H1 (cell line): ENCODE results near the gene ASTL. TPM values are rescaled to one million over a fixed set of nuclear protein-coding genes. Genes with fewer than 3 reads are reported as not detected.
"Not testable (repeated sequence)": the region's sequence is repeated elsewhere in the genome, so short reads cannot be mapped to it uniquely, and the experiment has no call there.

Experiments
- CTCF ChIA-PET: fragments of 300-600 bp; sonication (Branson Sonifier 250); formaldehyde crosslinking; loops from one replicate; lab custom pipeline; 2021; ENCODE audit not compliant: partially characterized antibody; lab: Charles Lee
- POLR2A ChIA-PET: fragments of 300-600 bp; sonication (Branson Sonifier 250); formaldehyde crosslinking; loops from one replicate; lab custom pipeline; 2021; ENCODE audit warnings: inconsistent platforms; ENCODE audit not compliant: partially characterized antibody; lab: Charles Lee
- DNase-seq, 2 experiments: peaks; one replicate each; pipeline versions ENCODE4 v3.0.0 to v3.0.0-alpha.2; 2010 to 2022; ENCODE audit warnings: low spot score in 2 of 2, low read depth in 1 of 2, mixed read lengths in 1 of 2
- FAIRE-seq: peaks from 2 replicates; lab custom pipeline; 2011; peaks lifted over from hg19 to GRCh38; lab: Jason Lieb, UNC
- H2AFZ ChIP-seq: 2 replicates; pipeline ENCODE4 v1.8.1; 2012; ENCODE audit warnings: low read length, inconsistent platforms
- H2AK5ac ChIP-seq: 2 replicates; pipeline ENCODE4 v1.6.1; 2013; ENCODE audit warnings: low read depth, low read length
- H2BK120ac ChIP-seq: replicated peaks from 2 replicates; pipeline ENCODE3; 2013; ENCODE audit warnings: low read depth, low read length, inconsistent platforms
- H2BK12ac ChIP-seq: 2 replicates; pipeline ENCODE4 v1.6.1; 2013; ENCODE audit warnings: low read depth, low read length
- H2BK15ac ChIP-seq: 2 replicates; pipeline ENCODE4 v1.6.1; 2013; ENCODE audit warnings: low read length
- H2BK20ac ChIP-seq: 2 replicates; pipeline ENCODE4 v1.6.1; 2013; ENCODE audit warnings: low read length
- H2BK5ac ChIP-seq: 2 replicates; pipeline ENCODE4 v1.6.1; 2013; ENCODE audit warnings: low read depth, low read length
- H3K14ac ChIP-seq: 2 replicates; pipeline ENCODE4 v1.6.1; 2013; ENCODE audit warnings: inconsistent platforms; ENCODE audit not compliant: insufficient read length
- H3K18ac ChIP-seq: 2 replicates; pipeline ENCODE4 v1.6.1; 2013; ENCODE audit warnings: low read length; ENCODE audit errors: extremely low read depth
- H3K23ac ChIP-seq: 2 replicates; pipeline ENCODE4 v1.6.1; 2013; ENCODE audit warnings: inconsistent platforms; ENCODE audit not compliant: insufficient read length
- H3K23me2 ChIP-seq: 2 replicates; pipeline ENCODE4 v1.6.1; 2013; ENCODE audit warnings: low read depth, low read length
- H3K27ac ChIP-seq: 2 replicates; pipeline ENCODE4 v1.6.1; 2011; ENCODE audit warnings: low read depth, low read length, inconsistent platforms
- H3K27me3 ChIP-seq, 4 experiments: replicated peaks in 1 of 4; 1 replicate in 1 of 4; 2 replicates in 3 of 4; pipeline versions ENCODE4 v1.6.1 to v1.8.1; 2011 to 2013; ENCODE audit warnings: low read length in 3 of 4, mild to moderate bottlenecking in 3 of 4, inconsistent platforms in 2 of 4, mixed read lengths in 2 of 4, moderate library complexity in 1 of 4; ENCODE audit not compliant: control insufficient read depth in 3 of 4, insufficient read depth in 3 of 4; ENCODE audit errors: extremely low read depth in 1 of 4
- H3K36me3 ChIP-seq, 4 experiments: 2 replicates each; pipeline versions ENCODE4 v1.6.1 to v1.8.1; 2011 to 2013; ENCODE audit warnings: mild to moderate bottlenecking in 4 of 4, low read length in 3 of 4, moderate library complexity in 2 of 4, control low read depth in 1 of 4, inconsistent platforms in 1 of 4; ENCODE audit not compliant: insufficient read depth in 4 of 4, control insufficient read depth in 2 of 4
- H3K4ac ChIP-seq: replicated peaks from 2 replicates; pipeline ENCODE3; 2013; ENCODE audit warnings: low read length, low read depth, mixed read lengths, inconsistent platforms; ENCODE audit not compliant: insufficient read length
- H3K4me1 ChIP-seq, 4 experiments: replicated peaks in 1 of 4; 1 replicate in 1 of 4; 2 replicates in 3 of 4; pipeline versions ENCODE4 v1.6.1 to v1.8.1; 2011 to 2013; ENCODE audit warnings: low read length in 3 of 4, inconsistent platforms in 2 of 4, mixed read lengths in 1 of 4; ENCODE audit not compliant: insufficient read depth in 4 of 4, control insufficient read depth in 3 of 4
- H3K4me2 ChIP-seq, 2 experiments: 2 replicates each; pipeline versions ENCODE4 v1.6.1 to v1.8.1; 2011 to 2013; ENCODE audit warnings: low read depth in 2 of 2, low read length in 2 of 2, control low read depth in 1 of 2, inconsistent platforms in 1 of 2, mild to moderate bottlenecking in 1 of 2; ENCODE audit not compliant: insufficient read depth in 1 of 2
- H3K4me3 ChIP-seq, 4 experiments: fragments of 200-600, 300-600 bp in 1 of 4; sonication (generic), shearing (Covaris generic), sonication (Bioruptor Twin) in 1 of 4; 2 replicates each; pipeline versions ENCODE4 v1.5.1 to v1.8.1; 2011 to 2016; ENCODE audit warnings: low read length in 4 of 4, low read depth in 3 of 4, control low read depth in 2 of 4, inconsistent platforms in 2 of 4, mild to moderate bottlenecking in 2 of 4, mixed read lengths in 1 of 4, moderate library complexity in 1 of 4; ENCODE audit not compliant: insufficient read depth in 2 of 4; ENCODE audit errors: extremely low read depth in 1 of 4
- H3K56ac ChIP-seq: replicated peaks from 2 replicates; pipeline ENCODE3; 2013; ENCODE audit warnings: low read depth, mild to moderate bottlenecking, mixed read lengths, low read length, inconsistent platforms; ENCODE audit not compliant: insufficient read length
- H3K79me1 ChIP-seq: 2 replicates; pipeline ENCODE4 v1.6.1; 2013; ENCODE audit warnings: low read depth, low read length, control low read depth
- H3K79me2 ChIP-seq, 2 experiments: 2 replicates each; pipeline versions ENCODE4 v1.6.1 to v1.8.1; 2012 to 2013; ENCODE audit warnings: low read length in 2 of 2, mild to moderate bottlenecking in 2 of 2, inconsistent platforms in 1 of 2; ENCODE audit not compliant: insufficient read depth in 2 of 2, control insufficient read depth in 1 of 2
- H3K9ac ChIP-seq, 4 experiments: replicated peaks in 1 of 4; 1 replicate in 1 of 4; 2 replicates in 3 of 4; pipeline versions ENCODE4 v1.6.1 to v1.8.1; 2011 to 2013; ENCODE audit warnings: low read depth in 3 of 4, low read length in 3 of 4, control low read depth in 2 of 4, mild to moderate bottlenecking in 2 of 4, moderate library complexity in 2 of 4, inconsistent platforms in 1 of 4; ENCODE audit errors: extremely low read depth in 1 of 4
- H3K9me3 ChIP-seq, 2 experiments: 2 replicates each; pipeline versions ENCODE4 v1.6.1 to v1.8.1; 2012 to 2013; ENCODE audit warnings: mild to moderate bottlenecking in 2 of 2, moderate library complexity in 2 of 2, control low read depth in 1 of 2, inconsistent platforms in 1 of 2, low read depth in 1 of 2, low read length in 1 of 2, mixed read lengths in 1 of 2; ENCODE audit not compliant: insufficient read depth in 2 of 2
- H4K20me1 ChIP-seq, 2 experiments: replicated peaks in 1 of 2; 2 replicates each; pipeline versions ENCODE3 to v1.8.1; 2011 to 2013; ENCODE audit warnings: inconsistent platforms in 2 of 2, low read length in 2 of 2, mild to moderate bottlenecking in 1 of 2; ENCODE audit not compliant: insufficient read depth in 2 of 2, control insufficient read depth in 1 of 2
- H4K5ac ChIP-seq: 2 replicates; pipeline ENCODE4 v1.6.1; 2013; ENCODE audit warnings: low read length, low read depth, mixed read lengths, inconsistent platforms; ENCODE audit not compliant: insufficient read length
- H4K8ac ChIP-seq: 2 replicates; pipeline ENCODE4 v1.8.0; 2013; ENCODE audit warnings: mild to moderate bottlenecking, moderate library complexity, low read length, inconsistent platforms; ENCODE audit not compliant: insufficient read depth; ENCODE audit errors: extremely low read depth
- H4K91ac ChIP-seq: replicated peaks from 2 replicates; pipeline ENCODE3; 2013; ENCODE audit warnings: low read length, mixed read lengths, inconsistent platforms; ENCODE audit not compliant: insufficient read length
- WGBS, 2 experiments: shearing (Covaris generic) in 1 of 2; methylation state at CpG; one replicate each; pipeline versions ENCODE4 v1.1.6 to v1.1.7; 2013 to 2015; ENCODE audit warnings: low lambda C conversion rate in 2 of 2, mixed read lengths in 2 of 2, inconsistent platforms in 1 of 2, low coverage in 1 of 2, missing lambda C conversion rate in 1 of 2; ENCODE audit not compliant: insufficient replicate concordance in 2 of 2, insufficient coverage in 1 of 2, insufficient read length in 1 of 2; ENCODE audit errors: extremely low coverage in 1 of 2, missing lambda C conversion rate in 1 of 2; 5-methylcytosine and 5-hydroxymethylcytosine counted together
- polyA plus RNA-seq, 7 experiments: library from polyadenylated mRNA; depleted of rRNA in 3 of 7; stranded (reverse) in 5 of 7; unstranded in 2 of 7; fragments of >200 nt in 5 of 7; fragments of 200-250 nt in 2 of 7; gene quantifications; 1 replicate in 5 of 7; 2 replicates in 1 of 7; 4 replicates in 1 of 7; pipeline versions ENCODE4 v1.2.1 to v1.2.3, GENCODE V29; 2011 to 2013; ENCODE audit warnings: missing spikeins in 2 of 7, mixed read lengths in 2 of 7
- total RNA-seq: library from RNA; stranded (reverse); fragmentation: NEBNext Ultra II Directional; extraction: Animal tissue kit (Norgen Biotek cat#: 25700); gene quantifications from 2 replicates; pipeline ENCODE4 v1.2.1, GENCODE V29; 2021

The ASTL gene
- total and polyA plus RNA-seq, 2 of the 8 experiments (the other 6 are each of a cell fraction or from before 2014, with no cell fraction given), result 0.60 to 1.4 TPM

GRCh38 chr2:96141624-96141967 is 3.3 kb upstream of the ASTL start:
- ChIA-PET CTCF (interaction anchor here (0.8 to 13.4 kb wide), 15 partner anchors 8 to 125 kb away, joined by 3 to 155 read pairs (median 7); partner anchors contain the start of genes ADRA2B and CIAO1), POLR2A (interaction anchor here (0.9 kb wide), 1 partner anchor 10 kb away, joined by 4 read pairs; no protein-coding TSS in a partner anchor)
- H3K4me3 ChIP-seq, H3K79me2 ChIP-seq, H2AFZ ChIP-seq, H3K56ac ChIP-seq, H2BK20ac ChIP-seq, H2BK12ac ChIP-seq, H3K18ac ChIP-seq, H3K9ac ChIP-seq, H3K23me2 ChIP-seq, H3K23ac ChIP-seq, H3K14ac ChIP-seq, H2BK15ac ChIP-seq, H3K27ac ChIP-seq, H2BK5ac ChIP-seq, H4K91ac ChIP-seq, FAIRE-seq, H3K79me1 ChIP-seq, H2AK5ac ChIP-seq, H4K8ac ChIP-seq, DNase-seq, H4K5ac ChIP-seq, H3K36me3 ChIP-seq, H3K9me3 ChIP-seq, H3K4ac ChIP-seq, H2BK120ac ChIP-seq, H3K4me2 ChIP-seq, H4K20me1 ChIP-seq: not testable (repeated sequence)
- Histone ChIP-seq H3K4me1 (peaks cover 0 to 38% (median 20%) of the 10 kb centered on the region in 4 experiments; a peak in 6 of 7 replicates), H3K27me3 (peaks cover 4 to 25% (median 17%) of the 10 kb centered on the region in 4 experiments; a peak in 6 of 7 replicates)
- WGBS, 2 experiments, result 100% methylated on average over 5 of the region's 5 CpGs; no CpG with 5 or more reads in 1 of the 2 experiments
